ENCODE results near the gene CFAP20DC. TPM values are rescaled to one million over a fixed set of nuclear protein-coding genes. Genes with fewer than 3 reads are reported as not detected.

The CFAP20DC gene
- total RNA-seq, 1 donor from 2014 or later: 4.7 TPM

DNA sequence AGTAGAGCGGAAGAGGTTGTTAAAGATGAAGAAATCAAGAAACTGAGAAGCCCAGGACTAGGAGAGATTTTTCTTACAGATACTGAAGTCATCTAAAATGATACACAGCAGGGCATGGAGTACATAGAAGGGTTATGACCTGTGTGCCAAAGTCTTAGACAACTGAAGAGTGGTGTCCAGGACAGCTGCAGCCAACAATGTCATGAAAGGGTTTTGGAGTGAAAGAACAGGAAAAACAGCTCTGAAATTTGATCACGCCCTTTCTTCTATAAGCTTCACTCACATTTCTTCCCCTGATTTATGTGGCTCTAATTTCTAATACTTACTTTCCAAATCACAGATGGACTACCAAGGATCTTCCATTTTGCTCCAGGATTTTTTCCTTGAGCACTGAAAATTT is 3.0 kb downstream of the CFAP20DC start:
- H3K27me3 Mint-ChIP-seq: no peaks in the 10 kb centered on the region
- peak overlapping the region; percentile 17 for H3K27ac Mint-ChIP-seq
- no peak for DNase-seq (ENCODE audit: extremely low spot score, unreplicated experiment)
- peaks cover 30% of the 10 kb centered on the region for H3K4me1 Mint-ChIP-seq (ENCODE audit: unreplicated experiment)
- TF ChIP-seq, protein P1, sequence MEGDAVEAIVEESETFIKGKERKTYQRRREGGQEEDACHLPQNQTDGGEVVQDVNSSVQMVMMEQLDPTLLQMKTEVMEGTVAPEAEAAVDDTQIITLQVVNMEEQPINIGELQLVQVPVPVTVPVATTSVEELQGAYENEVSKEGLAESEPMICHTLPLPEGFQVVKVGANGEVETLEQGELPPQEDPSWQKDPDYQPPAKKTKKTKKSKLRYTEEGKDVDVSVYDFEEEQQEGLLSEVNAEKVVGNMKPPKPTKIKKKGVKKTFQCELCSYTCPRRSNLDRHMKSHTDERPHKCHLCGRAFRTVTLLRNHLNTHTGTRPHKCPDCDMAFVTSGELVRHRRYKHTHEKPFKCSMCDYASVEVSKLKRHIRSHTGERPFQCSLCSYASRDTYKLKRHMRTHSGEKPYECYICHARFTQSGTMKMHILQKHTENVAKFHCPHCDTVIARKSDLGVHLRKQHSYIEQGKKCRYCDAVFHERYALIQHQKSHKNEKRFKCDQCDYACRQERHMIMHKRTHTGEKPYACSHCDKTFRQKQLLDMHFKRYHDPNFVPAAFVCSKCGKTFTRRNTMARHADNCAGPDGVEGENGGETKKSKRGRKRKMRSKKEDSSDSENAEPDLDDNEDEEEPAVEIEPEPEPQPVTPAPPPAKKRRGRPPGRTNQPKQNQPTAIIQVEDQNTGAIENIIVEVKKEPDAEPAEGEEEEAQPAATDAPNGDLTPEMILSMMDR (conservative IDR thresholded peaks at IDR 0.05): no peak
- H3K36me3 Mint-ChIP-seq: no peaks in the 10 kb centered on the region
- no peaks in the 10 kb centered on the region for H3K9me3 Mint-ChIP-seq
- H3K4me3 Mint-ChIP-seq: peak overlapping the region; percentile 9

- Mint-ChIP-seq H3K4me1 (ENCODE audit: unreplicated experiment) (peaks cover 21% of the 10 kb centered on the region), H3K36me3 (no peaks in the 10 kb centered on the region), H3K4me3 (no peak overlapping the region), H3K27ac (no peak overlapping the region), H3K9me3 (no peaks in the 10 kb centered on the region), H3K27me3 (no peaks in the 10 kb centered on the region)
- TF ChIP-seq, protein P1 (conservative IDR thresholded peaks at IDR 0.05): no peak
- no peak for DNase-seq (ENCODE audit: extremely low spot score, unreplicated experiment)
Measured at GRCh38 chr3:59043391-59043790, 6.4 kb downstream of the CFAP20DC start.

DNA sequence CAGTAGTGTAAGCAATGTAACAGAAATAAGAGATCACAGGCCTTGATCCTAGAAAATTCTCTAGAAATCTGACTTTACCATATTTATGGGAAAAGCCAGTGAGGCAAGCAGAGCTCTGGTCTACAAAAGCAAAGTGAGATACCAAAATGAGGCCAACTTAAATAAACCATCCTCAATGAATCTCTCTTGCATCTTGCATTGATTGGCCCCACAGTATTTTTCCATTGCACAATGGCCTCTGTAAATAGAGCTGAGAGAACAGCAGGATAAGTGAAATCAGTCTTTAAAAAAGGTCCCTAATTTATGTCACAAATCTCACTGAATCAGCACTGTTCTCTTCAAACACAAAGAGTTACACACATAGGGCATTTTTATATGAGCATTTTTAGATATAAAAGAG is 8.9 kb downstream of the CFAP20DC start:
- Mint-ChIP-seq H3K4me3 (no peak overlapping the region), H3K27me3 (no peaks in the 10 kb centered on the region)

GRCh38 chr3:59027607-59028006 is 22.2 kb downstream of the CFAP20DC start:
- H3K9me3 Mint-ChIP-seq: no peaks in the 10 kb centered on the region
- H3K4me1 Mint-ChIP-seq (ENCODE audit: unreplicated experiment): peaks cover 15% of the 10 kb centered on the region
- H3K36me3 Mint-ChIP-seq: no peaks in the 10 kb centered on the region
- no peaks in the 10 kb centered on the region for H3K27me3 Mint-ChIP-seq
- H3K4me3 Mint-ChIP-seq: no peak overlapping the region
- H3K27ac Mint-ChIP-seq: no peak overlapping the region
- TF ChIP-seq, protein P1 (conservative IDR thresholded peaks at IDR 0.05): no peak
- no peak for DNase-seq (ENCODE audit: extremely low spot score, unreplicated experiment)

More for the DNA sequence above, 8.9 kb downstream of the CFAP20DC start:
- no peak for DNase-seq (ENCODE audit: extremely low spot score, unreplicated experiment)
- no peaks in the 10 kb centered on the region for H3K9me3 Mint-ChIP-seq
- TF ChIP-seq, protein P1 (conservative IDR thresholded peaks at IDR 0.05): no peak
- no peak overlapping the region for H3K27ac Mint-ChIP-seq
- H3K4me1 Mint-ChIP-seq (ENCODE audit: unreplicated experiment): peaks cover 4% of the 10 kb centered on the region
- no peaks in the 10 kb centered on the region for H3K36me3 Mint-ChIP-seq

GRCh38 chr3:59023612-59024011 is 26.2 kb downstream of the CFAP20DC start:
- Mint-ChIP-seq H3K36me3 (peaks cover under 1% of the 10 kb centered on the region), H3K9me3 (peaks cover 1% of the 10 kb centered on the region), H3K27me3 (no peaks in the 10 kb centered on the region), H3K4me3 (no peak overlapping the region), H3K4me1 (ENCODE audit: unreplicated experiment) (peaks cover 9% of the 10 kb centered on the region), H3K27ac (no peak overlapping the region)
- no peak for DNase-seq (ENCODE audit: extremely low spot score, unreplicated experiment)
- TF ChIP-seq, protein P1 (conservative IDR thresholded peaks at IDR 0.05): no peak

DNA sequence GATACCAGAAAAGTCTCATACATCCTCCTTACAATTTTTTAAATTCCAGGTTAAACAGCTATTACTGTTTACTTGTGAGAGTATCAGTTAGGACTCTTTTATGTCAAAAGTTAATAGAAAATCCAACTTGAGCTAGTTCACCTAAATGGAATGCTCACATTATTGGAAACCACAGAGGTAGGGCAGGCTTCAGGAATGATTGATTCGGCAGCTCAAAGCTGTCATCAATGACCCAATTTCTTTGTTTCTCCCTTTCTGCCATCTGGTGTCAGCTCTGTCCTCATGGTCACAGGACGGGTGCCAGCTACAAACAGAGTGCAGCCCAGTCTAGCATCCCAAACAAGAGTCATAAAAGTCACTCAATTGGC is 32.2 kb downstream of the CFAP20DC start:
- H3K4me3 Mint-ChIP-seq: no peak overlapping the region
- H3K9me3 Mint-ChIP-seq: peaks cover 7% of the 10 kb centered on the region
- H3K4me1 Mint-ChIP-seq (ENCODE audit: unreplicated experiment): no peaks in the 10 kb centered on the region
- peaks cover 4% of the 10 kb centered on the region for H3K36me3 Mint-ChIP-seq
- TF ChIP-seq, protein P1 (conservative IDR thresholded peaks at IDR 0.05): no peak
- no peaks in the 10 kb centered on the region for H3K27me3 Mint-ChIP-seq
- DNase-seq (ENCODE audit: extremely low spot score, unreplicated experiment): no peak
- no peak overlapping the region for H3K27ac Mint-ChIP-seq
